Esophagus (tissue), 2 donors: ENCODE data around the gene OPN1SW. TPM values are rescaled to one million over a fixed set of nuclear protein-coding genes. Genes with fewer than 3 reads are reported as not detected.

ENCODE experiments used
- H3K27ac ChIP-seq, 2 donors: one replicate each; pipeline ENCODE4 v1.5.1; 2013; ENCODE audit warnings: low read depth in 2 of 2, mild to moderate bottlenecking in 2 of 2, inconsistent platforms in 1 of 2, low read length in 1 of 2, moderate library complexity in 1 of 2
- H3K27me3 ChIP-seq, 2 donors: one replicate each; pipeline ENCODE4 v1.6.1; 2013; ENCODE audit warnings: low read length in 2 of 2, control low read depth in 1 of 2, mild to moderate bottlenecking in 1 of 2; ENCODE audit not compliant: insufficient read depth in 2 of 2, control insufficient read depth in 1 of 2
- H3K36me3 ChIP-seq, 2 donors: one replicate each; pipeline ENCODE4 v1.6.1; 2013; ENCODE audit warnings: low read length in 1 of 2; ENCODE audit not compliant: control insufficient read depth in 2 of 2, insufficient read depth in 2 of 2
- H3K4me1 ChIP-seq, 2 donors: one replicate each; pipeline ENCODE4 v1.6.1; 2013; ENCODE audit warnings: low read length in 1 of 2; ENCODE audit not compliant: control insufficient read depth in 2 of 2, insufficient read depth in 2 of 2
- H3K4me3 ChIP-seq, 2 donors: one replicate each; pipeline ENCODE4 v1.5.1; 2013; ENCODE audit warnings: low read length in 2 of 2, mild to moderate bottlenecking in 2 of 2, low read depth in 1 of 2, moderate library complexity in 1 of 2
- H3K9me3 ChIP-seq, 2 donors: one replicate each; pipeline ENCODE4 v1.6.1; 2013; ENCODE audit warnings: mild to moderate bottlenecking in 2 of 2, low read depth in 1 of 2, low read length in 1 of 2, moderate library complexity in 1 of 2; ENCODE audit not compliant: control insufficient read depth in 2 of 2, insufficient read depth in 1 of 2
- WGBS, 2 donors: extraction: QIAGEN DNeasy Blood & Tissue Kit; methylation state at CpG; one replicate each; pipeline ENCODE4 v1.1.7; 2013; 5-methylcytosine and 5-hydroxymethylcytosine counted together
- polyA plus RNA-seq, 2 donors: library from polyadenylated mRNA; stranded (reverse); fragments of 200-250 nt; gene quantifications; one replicate each; pipeline ENCODE4 v1.2.3, GENCODE V29; 2013
- donor health status: healthy with polysubstance abuse.
- donor health status: Bipolar disorder and iron deficiency.

The OPN1SW gene
- polyA plus RNA-seq, 2 donors = not detected

DNA sequence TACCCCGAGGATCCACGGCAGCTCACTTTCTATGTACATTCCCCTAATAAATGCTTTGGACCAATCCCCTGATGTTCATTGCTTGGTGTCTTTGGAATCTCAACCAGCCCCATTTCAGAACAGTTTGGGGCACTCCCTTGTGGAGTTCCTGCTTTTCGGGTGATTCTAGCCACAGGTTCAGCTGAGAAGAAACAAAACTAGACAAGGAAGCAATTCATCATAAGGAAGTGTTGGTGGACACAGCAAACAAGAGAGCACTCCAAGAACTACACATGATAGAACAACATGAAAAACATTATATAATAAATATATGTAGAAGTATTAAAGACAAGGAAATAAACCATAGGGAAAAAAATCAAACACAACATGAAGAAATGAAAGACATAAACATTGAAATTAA lies 10.1 kb upstream of the OPN1SW start:
- H3K27me3 ChIP-seq = no peaks in the 10 kb centered on the region
- no peaks in the 10 kb centered on the region for H3K36me3 ChIP-seq
- no peaks in the 10 kb centered on the region for H3K4me1 ChIP-seq
- no peak overlapping the region for H3K27ac ChIP-seq
- no peaks in the 10 kb centered on the region for H3K9me3 ChIP-seq
- WGBS, 2 donors = 74 to 82% methylated on average over 3 of the region's 3 CpGs
- H3K4me3 ChIP-seq = no peak overlapping the region

DNA sequence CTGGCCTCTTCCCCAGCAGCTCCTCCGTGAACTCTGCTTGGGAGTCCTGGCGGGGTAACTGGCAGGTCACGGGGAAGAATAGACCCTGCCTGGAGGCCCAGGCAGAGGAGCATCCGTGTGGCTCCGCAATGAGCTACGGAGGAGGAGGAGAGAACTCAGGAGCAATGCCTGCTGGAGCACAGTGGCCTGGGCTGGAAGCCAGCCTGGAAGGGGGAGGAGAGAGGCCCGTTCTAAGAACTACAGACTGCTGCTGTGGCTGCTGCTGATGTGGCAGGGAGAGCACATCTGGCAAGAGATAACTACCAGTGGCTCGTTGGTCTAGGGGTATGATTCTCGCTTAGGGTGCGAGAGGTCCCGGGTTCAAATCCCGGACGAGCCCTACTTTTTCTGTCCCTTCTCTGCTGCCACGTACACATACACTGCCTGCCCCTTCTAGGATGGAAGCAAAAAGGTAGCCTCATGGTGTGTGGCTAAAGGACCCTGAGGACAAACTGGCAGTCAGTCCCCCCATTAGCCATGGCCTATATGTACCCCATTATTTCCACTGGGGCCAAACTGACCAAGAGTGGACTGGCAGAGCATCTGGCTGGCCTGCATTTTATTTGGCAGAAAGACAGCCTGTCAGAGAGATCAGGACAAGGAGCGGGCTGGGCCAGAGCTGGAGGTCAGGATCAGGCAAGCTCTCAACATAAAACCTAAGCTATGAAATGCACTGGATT lies 7.7 kb upstream of the OPN1SW start:
- H3K36me3 ChIP-seq = no peaks in the 10 kb centered on the region
- H3K27ac ChIP-seq = peak overlapping the region in 1 of 2 donors; percentile 24
- H3K27me3 ChIP-seq = no peaks in the 10 kb centered on the region
- no peaks in the 10 kb centered on the region for H3K4me1 ChIP-seq
- 49 to 57% methylated on average over 15 of the region's 15 CpGs for WGBS, 2 donors
- peaks cover 0 to 5% of the 10 kb centered on the region in 2 donors for H3K9me3 ChIP-seq
- H3K4me3 ChIP-seq = no peak overlapping the region

DNA sequence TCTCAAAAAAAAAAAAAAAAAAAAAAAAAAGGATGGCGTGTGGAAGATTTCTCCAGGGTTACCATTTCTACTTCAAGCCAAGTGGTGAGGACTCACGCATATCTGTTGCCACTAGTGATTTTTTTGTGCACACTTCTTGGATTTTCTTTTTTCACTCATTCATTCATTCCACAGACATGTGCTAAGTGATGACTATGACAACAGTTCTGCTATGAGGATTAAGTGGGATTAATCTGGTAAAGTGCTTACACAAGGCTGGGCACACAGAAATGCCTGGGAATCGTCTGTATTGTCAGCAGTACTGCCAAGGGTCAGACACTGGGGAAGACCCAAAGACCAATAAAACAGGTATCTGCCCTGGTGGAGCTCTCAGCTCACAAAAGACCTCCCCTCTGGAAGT lies 6.3 kb upstream of the OPN1SW start:
- H3K27me3 ChIP-seq = no peaks in the 10 kb centered on the region
- 57 to 59% methylated on average over 3 of the region's 3 CpGs for WGBS, 2 donors
- peak overlapping the region in 1 of 2 donors; percentile 22 for H3K27ac ChIP-seq
- H3K36me3 ChIP-seq = no peaks in the 10 kb centered on the region
- H3K4me1 ChIP-seq = no peaks in the 10 kb centered on the region
- no peak overlapping the region for H3K4me3 ChIP-seq
- H3K9me3 ChIP-seq = peaks cover 0 to 5% of the 10 kb centered on the region in 2 donors

DNA sequence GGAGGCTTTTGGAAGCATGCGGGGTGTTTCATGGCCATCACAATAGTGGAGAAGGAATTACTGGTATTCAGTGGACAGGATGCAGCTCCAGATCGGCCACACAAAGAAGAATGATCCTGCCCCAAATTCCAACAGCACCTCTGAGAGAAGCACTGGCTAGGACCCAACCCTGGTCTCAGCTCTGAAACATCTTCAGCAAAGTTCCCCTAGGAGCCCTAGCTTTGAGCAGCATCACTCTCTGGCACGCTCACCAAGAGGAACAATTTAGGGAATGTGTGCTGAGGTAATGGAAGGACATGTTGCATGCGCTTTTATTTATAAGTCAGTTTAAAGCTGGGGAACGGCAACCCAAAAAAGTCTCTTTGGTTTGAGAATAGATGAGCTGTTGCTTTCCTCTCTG lies 5.5 kb upstream of the OPN1SW start:
- H3K27ac ChIP-seq = no peak overlapping the region

DNA sequence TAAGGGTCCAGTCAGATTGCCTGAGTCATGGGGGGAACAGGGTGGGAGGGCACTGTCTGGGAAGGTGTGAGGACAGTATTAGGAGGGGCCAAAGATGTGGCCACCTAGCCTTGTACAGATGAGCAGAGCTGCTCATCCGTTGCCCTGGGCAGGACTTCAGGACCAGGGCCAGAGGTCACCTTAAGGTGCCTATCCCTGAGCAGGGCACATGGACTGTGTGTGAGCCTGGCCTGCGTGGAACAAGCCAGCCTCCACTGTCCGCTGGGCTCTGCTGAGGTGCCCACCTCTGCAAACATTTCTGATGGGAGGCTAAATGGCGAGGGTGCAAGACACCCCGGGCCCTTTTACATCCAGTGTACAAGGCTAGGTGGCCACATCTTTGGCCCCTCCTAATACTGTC lies 3.4 kb upstream of the OPN1SW start:
- Histone ChIP-seq H3K4me1 (no peaks in the 10 kb centered on the region), H3K36me3 (no peaks in the 10 kb centered on the region), H3K27ac (no peak overlapping the region), H3K27me3 (no peaks in the 10 kb centered on the region), H3K9me3 (peaks cover 0 to 5% of the 10 kb centered on the region in 2 donors), H3K4me3 (no peak overlapping the region)
- 92 to 93% methylated on average over 5 of the region's 5 CpGs for WGBS, 2 donors

More for the DNA sequence above, 5.5 kb upstream of the OPN1SW start:
- Histone ChIP-seq H3K4me1 (no peaks in the 10 kb centered on the region), H3K36me3 (no peaks in the 10 kb centered on the region), H3K9me3 (peaks cover 0 to 5% of the 10 kb centered on the region in 2 donors), H3K27me3 (no peaks in the 10 kb centered on the region), H3K4me3 (no peak overlapping the region)
- WGBS, 2 donors = 74 to 85% methylated on average over 5 of the region's 5 CpGs

DNA sequence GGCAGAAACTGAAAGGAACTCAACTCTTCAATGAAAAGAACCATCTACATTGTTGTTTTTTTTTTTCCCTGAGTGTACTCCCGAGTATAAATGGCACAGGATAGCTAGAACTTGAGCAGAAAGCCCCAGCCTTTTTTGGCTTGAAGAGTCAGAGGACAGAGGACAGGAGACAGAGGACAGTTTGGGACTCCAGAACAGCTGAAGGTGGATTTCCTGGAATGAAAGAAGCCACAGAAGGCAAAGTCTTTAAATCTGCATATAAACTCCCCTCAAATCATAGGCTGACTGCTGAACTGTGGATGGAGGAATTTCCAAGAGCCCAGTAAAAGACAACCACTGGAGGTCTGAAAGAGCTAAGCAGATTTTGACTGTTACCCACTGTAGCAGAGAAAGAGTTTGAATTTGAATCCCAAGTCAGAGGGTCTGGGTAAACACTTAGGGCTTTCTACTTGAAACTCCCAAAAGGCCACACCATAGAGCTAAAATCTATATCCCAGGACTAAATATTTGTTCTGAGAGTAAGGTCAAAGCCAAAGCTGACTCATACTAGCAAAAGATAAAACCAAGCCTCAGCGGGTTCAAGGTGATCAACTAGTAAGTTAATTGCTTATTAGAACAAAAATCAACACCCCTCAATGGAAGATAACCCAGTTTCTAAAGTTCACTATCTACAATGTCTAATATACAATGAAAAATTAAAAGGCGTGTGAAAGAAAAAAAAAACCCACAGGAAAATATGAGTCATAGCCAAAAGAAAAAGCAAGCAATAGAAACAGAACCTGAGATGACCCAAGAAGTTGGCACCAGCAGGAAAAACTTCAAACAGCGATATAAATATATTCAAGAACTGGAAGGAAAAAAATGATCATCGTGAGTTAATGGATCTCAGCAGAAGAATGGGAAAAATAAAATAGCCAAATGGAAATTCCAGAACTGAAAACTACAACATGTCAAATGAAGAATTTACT lies 1.8 kb upstream of the OPN1SW start:
- Histone ChIP-seq H3K9me3 (peaks cover 0 to 5% of the 10 kb centered on the region in 2 donors), H3K4me3 (no peak overlapping the region), H3K36me3 (peaks cover 0 to 2% of the 10 kb centered on the region in 2 donors), H3K4me1 (no peaks in the 10 kb centered on the region), H3K27ac (no peak overlapping the region), H3K27me3 (no peaks in the 10 kb centered on the region)
- 45 to 47% methylated on average over 5 of the region's 5 CpGs for WGBS, 2 donors

DNA sequence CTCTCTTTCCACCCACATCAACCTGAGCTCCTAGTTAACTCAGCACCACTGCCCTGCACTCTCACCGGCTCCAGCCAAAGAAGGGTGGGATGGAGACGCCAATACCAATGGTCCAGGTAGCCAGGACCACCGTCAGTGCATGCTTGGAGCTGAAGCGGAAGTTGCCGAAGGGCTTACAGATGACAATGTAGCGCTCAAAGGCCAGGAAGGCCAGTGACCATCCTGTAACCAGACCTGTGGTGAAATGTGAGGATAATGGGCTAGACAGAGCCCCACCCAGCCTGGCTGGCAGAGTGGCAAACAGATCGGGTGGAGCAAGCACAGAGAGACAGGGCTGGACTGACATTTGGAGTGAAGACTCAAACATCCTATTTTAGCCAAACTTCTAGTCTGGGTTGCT lies 673 bp downstream of the OPN1SW start:
- Histone ChIP-seq H3K4me3 (no peak overlapping the region), H3K36me3 (peaks cover 0 to 2% of the 10 kb centered on the region in 2 donors), H3K27me3 (no peaks in the 10 kb centered on the region), H3K27ac (no peak overlapping the region), H3K4me1 (no peaks in the 10 kb centered on the region), H3K9me3 (peaks cover 0 to 5% of the 10 kb centered on the region in 2 donors)
- WGBS, 2 donors = 87 to 89% methylated on average over 7 of the region's 7 CpGs

DNA sequence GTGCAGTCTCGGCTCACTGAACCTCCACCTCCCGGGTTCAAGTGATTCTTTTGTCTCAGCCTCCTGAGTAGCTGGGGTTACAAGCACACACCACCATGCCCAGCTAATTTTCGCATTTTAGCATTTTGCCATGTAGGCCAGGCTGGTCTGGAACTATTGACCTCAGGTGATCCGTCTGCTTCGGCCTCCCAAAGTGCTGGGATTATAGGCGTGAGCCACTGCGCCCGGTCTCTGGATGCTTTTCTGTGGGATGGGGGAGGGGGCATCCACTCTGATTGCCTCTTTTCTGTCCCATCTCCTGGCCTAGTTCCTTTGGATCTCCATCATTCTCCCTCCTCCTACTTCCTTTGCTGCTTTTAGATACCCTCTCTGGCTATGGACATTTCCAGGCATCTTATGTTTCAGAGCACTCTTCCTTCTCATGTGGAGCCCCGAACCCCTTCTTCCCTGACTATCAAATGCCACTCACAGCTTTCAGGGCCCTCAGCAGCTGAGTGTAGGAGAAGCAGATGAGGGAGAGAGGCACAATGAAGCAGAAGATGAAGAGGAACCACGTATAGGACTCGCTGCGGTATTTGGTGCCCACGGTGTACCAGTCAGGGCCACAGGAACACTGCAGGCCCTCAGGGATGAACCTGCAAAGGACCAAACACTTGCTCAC lies 1.4 kb downstream of the OPN1SW start:
- Histone ChIP-seq H3K9me3 (peaks cover 0 to 5% of the 10 kb centered on the region in 2 donors), H3K36me3 (peaks cover 4 to 5% of the 10 kb centered on the region in 2 donors), H3K27me3 (no peaks in the 10 kb centered on the region), H3K27ac (no peak overlapping the region), H3K4me1 (no peaks in the 10 kb centered on the region), H3K4me3 (no peak overlapping the region)
- 94 to 95% methylated on average over 13 of the region's 13 CpGs for WGBS, 2 donors

DNA sequence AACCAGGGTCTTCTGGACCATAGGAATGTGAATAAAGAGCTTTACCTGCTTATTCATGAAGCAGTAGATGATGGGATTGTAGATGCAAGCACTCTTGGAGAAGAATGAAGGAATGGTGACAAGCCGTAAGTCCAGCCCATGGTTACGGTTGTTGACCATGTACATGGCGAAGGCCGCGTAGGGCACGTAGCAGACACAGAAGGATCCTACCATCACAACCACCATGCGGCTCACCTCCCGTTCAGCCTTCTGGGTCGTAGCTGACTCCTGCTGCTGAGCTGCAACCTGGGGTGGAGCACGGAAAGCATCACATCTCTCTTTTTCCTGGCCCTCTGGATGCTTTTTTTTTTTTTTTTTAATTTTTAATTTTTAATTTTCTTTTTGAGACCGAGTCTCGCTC lies 2.0 kb downstream of the OPN1SW start:
- WGBS, 2 donors = 96 to 98% methylated on average over 12 of the region's 12 CpGs
- Histone ChIP-seq H3K9me3 (peaks cover 0 to under 1% of the 10 kb centered on the region in 2 donors), H3K4me1 (no peaks in the 10 kb centered on the region)

More for the DNA sequence above, 2.0 kb downstream of the OPN1SW start:
- H3K27me3 ChIP-seq = no peaks in the 10 kb centered on the region
- peaks cover 4 to 7% of the 10 kb centered on the region in 2 donors for H3K36me3 ChIP-seq
- H3K27ac ChIP-seq = no peak overlapping the region
- no peak overlapping the region for H3K4me3 ChIP-seq
